ENCODE results near the gene KLHL29. TPM values are rescaled to one million over a fixed set of nuclear protein-coding genes. Genes with fewer than 3 reads are reported as not detected.

Gene KLHL29
- total RNA-seq, 2 experiments from 2014 or later = 0.10 to 0.33 TPM

DNA sequence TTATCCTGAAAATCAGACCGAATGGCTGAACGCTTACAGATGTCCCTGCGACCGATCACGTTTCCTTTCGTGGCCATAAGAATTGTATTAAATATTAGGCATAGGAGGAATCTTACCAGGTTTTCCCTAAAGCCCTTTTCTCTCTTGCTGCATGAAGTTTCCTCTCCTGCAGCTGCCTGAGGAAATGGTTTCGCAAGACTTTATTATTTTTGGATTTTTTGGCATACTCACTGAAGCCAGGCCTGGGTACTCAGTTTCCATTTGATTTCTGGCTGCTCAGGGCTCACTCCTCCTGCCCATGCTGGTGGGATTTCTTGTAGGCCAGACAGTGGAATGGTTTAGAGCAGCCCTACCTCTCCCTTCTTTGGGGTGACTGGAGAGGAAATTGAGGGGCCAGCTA lies 114.0 kb downstream of the KLHL29 start:
- CTCF ChIA-PET = interaction anchor here (0.7 kb wide), 1 partner anchor 33 kb away, joined by 3 read pairs; no protein-coding TSS in a partner anchor
- DNase-seq = no peak
- no peaks in the 10 kb centered on the region for H3K36me3 Mint-ChIP-seq (ENCODE audit: low read depth)
- H3K27me3 Mint-ChIP-seq = peaks cover 20% of the 10 kb centered on the region
- H3K9me3 Mint-ChIP-seq = no peaks in the 10 kb centered on the region
- no peak overlapping the region for H3K27ac Mint-ChIP-seq
- H3K4me1 Mint-ChIP-seq = peaks cover 29% of the 10 kb centered on the region
- POLR2A ChIA-PET = interaction anchor here (1.2 to 1.7 kb wide), 2 partner anchors 9 to 15 kb away, joined by 3 to 8 read pairs; no protein-coding TSS in a partner anchor
- H3K4me3 Mint-ChIP-seq = no peak overlapping the region

DNA sequence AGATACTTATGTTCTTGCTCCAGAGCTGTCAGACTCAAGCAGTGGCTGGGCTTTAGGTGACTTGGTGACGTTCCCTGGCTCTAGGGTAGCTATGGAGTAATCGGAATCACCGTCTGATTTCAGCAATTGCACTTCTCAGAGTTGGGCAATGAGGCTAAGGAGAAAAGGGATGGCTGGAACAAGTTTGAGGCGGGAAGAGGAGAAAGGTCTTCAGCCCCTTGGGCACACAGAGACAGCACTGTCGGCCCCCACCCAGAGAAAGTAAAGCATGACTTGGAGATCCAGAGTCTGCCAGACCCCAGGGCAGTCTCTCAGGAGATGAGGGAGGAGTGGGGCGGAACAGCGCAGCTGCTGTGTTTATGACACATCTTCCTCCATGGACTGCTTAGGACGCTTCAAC lies 114.5 kb downstream of the KLHL29 start:
- H3K9me3 Mint-ChIP-seq = no peaks in the 10 kb centered on the region
- no peaks in the 10 kb centered on the region for H3K36me3 Mint-ChIP-seq (ENCODE audit: low read depth)
- no peak for DNase-seq
- ChIA-PET POLR2A (interaction anchor here (1.2 to 1.7 kb wide), 2 partner anchors 10 to 16 kb away, joined by 3 to 8 read pairs; no protein-coding TSS in a partner anchor), CTCF (no interaction called here)
- peaks cover 20% of the 10 kb centered on the region for H3K27me3 Mint-ChIP-seq
- no peak overlapping the region for H3K27ac Mint-ChIP-seq
- no peak overlapping the region for H3K4me3 Mint-ChIP-seq
- H3K4me1 Mint-ChIP-seq = peaks cover 29% of the 10 kb centered on the region

- no peak for DNase-seq
- POLR2A ChIA-PET = no interaction called here
- H3K4me1 Mint-ChIP-seq = peaks cover 27% of the 10 kb centered on the region
- CTCF ChIA-PET = no interaction called here
- no peak overlapping the region for H3K4me3 Mint-ChIP-seq
- peaks cover 20% of the 10 kb centered on the region for H3K27me3 Mint-ChIP-seq
- H3K36me3 Mint-ChIP-seq (ENCODE audit: low read depth) = no peaks in the 10 kb centered on the region
- no peak overlapping the region for H3K27ac Mint-ChIP-seq
- no peaks in the 10 kb centered on the region for H3K9me3 Mint-ChIP-seq
Measured at GRCh38 chr2:23500836-23501235, 115.9 kb downstream of the KLHL29 start.

DNA sequence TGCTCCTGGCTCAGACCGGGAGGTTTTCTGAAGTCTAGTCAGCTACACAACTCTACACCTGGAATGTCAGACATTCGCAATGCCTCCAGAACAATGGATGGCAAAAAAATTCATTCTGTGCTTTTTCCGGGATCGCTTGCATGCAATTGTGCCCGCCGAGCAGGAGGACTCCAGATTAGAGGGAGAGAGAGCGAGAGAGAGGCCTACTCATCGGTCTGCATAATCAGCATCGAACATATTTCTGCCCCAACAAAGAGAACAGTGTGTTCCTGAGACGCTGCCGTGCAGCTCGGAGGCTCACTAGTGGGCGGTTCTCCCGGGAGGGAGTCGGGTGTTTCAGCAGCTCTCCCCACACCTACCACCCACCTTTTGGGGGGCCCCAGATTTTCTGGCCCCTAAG lies 117.1 kb downstream of the KLHL29 start:
- H3K27me3 Mint-ChIP-seq = peaks cover 20% of the 10 kb centered on the region
- H3K9me3 Mint-ChIP-seq = no peaks in the 10 kb centered on the region
- CTCF ChIA-PET = no interaction called here
- no peak overlapping the region for H3K27ac Mint-ChIP-seq
- DNase-seq = no peak
- POLR2A ChIA-PET = interaction anchor here (0.7 kb wide), 1 partner anchor 419 kb away, joined by 3 read pairs; no protein-coding TSS in a partner anchor
- H3K4me3 Mint-ChIP-seq = no peak overlapping the region
- no peaks in the 10 kb centered on the region for H3K36me3 Mint-ChIP-seq (ENCODE audit: low read depth)
- H3K4me1 Mint-ChIP-seq = peaks cover 23% of the 10 kb centered on the region

DNA sequence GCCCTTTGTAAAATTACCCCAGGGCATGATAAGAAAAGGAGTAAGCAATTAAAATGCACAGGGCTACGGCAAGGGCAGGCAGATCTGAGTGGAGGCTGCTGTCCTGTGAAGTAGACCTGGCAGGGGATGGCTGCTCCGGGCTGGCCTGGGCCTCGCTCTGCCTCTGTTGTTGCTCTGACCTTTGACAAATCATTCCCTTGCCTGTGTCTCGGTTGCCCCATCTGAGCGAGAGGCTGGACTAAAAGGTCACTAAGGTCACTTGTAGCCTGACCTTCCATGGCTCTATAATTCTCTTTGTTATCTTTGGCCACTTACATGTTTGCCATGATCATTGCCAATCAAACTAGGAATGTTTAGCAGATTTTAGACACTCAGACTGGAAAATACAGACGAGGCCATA lies 118.1 kb downstream of the KLHL29 start:
- no peak overlapping the region for H3K4me3 Mint-ChIP-seq
- peaks cover 13% of the 10 kb centered on the region for H3K4me1 Mint-ChIP-seq
- H3K27me3 Mint-ChIP-seq = peaks cover 15% of the 10 kb centered on the region
- H3K9me3 Mint-ChIP-seq = no peaks in the 10 kb centered on the region
- CTCF ChIA-PET = no interaction called here
- no peak overlapping the region for H3K27ac Mint-ChIP-seq
- DNase-seq = no peak
- POLR2A ChIA-PET = no interaction called here
- H3K36me3 Mint-ChIP-seq (ENCODE audit: low read depth) = no peaks in the 10 kb centered on the region

GRCh38 chr2:23503682-23504081 lies 118.7 kb downstream of the KLHL29 start:
- POLR2A ChIA-PET = interaction anchor here (1.0 kb wide), 1 partner anchor 11 kb away, joined by 3 read pairs; no protein-coding TSS in a partner anchor
- H3K36me3 Mint-ChIP-seq (ENCODE audit: low read depth) = no peaks in the 10 kb centered on the region
- peaks cover 15% of the 10 kb centered on the region for H3K27me3 Mint-ChIP-seq
- H3K27ac Mint-ChIP-seq = no peak overlapping the region
- peaks cover 13% of the 10 kb centered on the region for H3K4me1 Mint-ChIP-seq
- H3K9me3 Mint-ChIP-seq = no peaks in the 10 kb centered on the region
- H3K4me3 Mint-ChIP-seq = no peak overlapping the region
- no peak for DNase-seq
- CTCF ChIA-PET = interaction anchor here (0.9 kb wide), 1 partner anchor 14 kb away, joined by 3 read pairs; no protein-coding TSS in a partner anchor

GRCh38 chr2:23504591-23504990 lies 119.6 kb downstream of the KLHL29 start:
- H3K9me3 Mint-ChIP-seq = no peaks in the 10 kb centered on the region
- H3K27me3 Mint-ChIP-seq = peaks cover 16% of the 10 kb centered on the region
- no peak for DNase-seq
- CTCF ChIA-PET = interaction anchor here (0.9 to 1.0 kb wide), 2 partner anchors 11 to 15 kb away, joined by 3 read pairs; no protein-coding TSS in a partner anchor
- POLR2A ChIA-PET = interaction anchor here (1.0 kb wide), 1 partner anchor 12 kb away, joined by 3 read pairs; no protein-coding TSS in a partner anchor
- no peak overlapping the region for H3K4me3 Mint-ChIP-seq
- no peaks in the 10 kb centered on the region for H3K36me3 Mint-ChIP-seq (ENCODE audit: low read depth)
- peaks cover 9% of the 10 kb centered on the region for H3K4me1 Mint-ChIP-seq
- no peak overlapping the region for H3K27ac Mint-ChIP-seq

DNA sequence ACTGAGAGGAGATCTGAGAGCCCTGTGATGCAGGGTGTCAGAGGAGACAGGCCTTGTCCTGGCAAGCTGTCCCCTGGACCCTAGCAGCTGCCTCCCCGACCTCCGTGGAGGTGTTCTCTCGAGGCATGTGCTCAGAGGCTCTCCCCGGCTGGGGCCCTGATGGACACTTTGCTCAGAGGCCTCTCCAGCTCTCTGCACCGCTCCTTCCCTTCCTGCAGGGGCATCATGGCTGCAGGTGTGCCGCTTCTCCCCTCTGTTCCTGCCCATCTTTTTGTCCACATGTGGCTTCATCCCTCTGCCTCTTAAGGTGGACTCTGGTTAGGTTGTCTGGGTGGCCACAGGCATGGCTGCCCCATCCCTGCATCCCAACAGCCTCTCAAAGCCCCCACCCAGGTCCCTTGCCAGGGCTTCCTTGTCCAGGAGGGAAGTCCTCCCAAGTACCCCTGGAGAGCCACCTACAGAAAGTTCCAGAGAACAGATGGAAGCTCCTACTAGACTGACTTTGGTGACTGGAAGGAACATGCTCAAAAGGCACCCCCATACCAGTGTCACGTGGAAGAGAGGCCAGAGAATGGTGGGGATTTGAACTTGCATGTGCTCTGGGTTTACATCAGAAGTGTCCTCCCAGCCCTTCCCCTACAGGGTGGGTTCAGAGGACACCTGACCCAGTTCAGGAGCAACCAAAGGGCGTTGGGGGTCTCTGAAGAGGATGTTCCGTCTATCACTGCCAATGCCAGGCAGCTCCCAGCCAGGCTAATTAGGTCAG lies 120.4 kb downstream of the KLHL29 start:
- H3K36me3 Mint-ChIP-seq (ENCODE audit: low read depth) = no peaks in the 10 kb centered on the region
- POLR2A ChIA-PET = no interaction called here
- DNase-seq = no peak
- no peak overlapping the region for H3K4me3 Mint-ChIP-seq
- no peak overlapping the region for H3K27ac Mint-ChIP-seq
- peaks cover 12% of the 10 kb centered on the region for H3K27me3 Mint-ChIP-seq
- CTCF ChIA-PET = no interaction called here
- peaks cover 9% of the 10 kb centered on the region for H3K4me1 Mint-ChIP-seq
- H3K9me3 Mint-ChIP-seq = no peaks in the 10 kb centered on the region

DNA sequence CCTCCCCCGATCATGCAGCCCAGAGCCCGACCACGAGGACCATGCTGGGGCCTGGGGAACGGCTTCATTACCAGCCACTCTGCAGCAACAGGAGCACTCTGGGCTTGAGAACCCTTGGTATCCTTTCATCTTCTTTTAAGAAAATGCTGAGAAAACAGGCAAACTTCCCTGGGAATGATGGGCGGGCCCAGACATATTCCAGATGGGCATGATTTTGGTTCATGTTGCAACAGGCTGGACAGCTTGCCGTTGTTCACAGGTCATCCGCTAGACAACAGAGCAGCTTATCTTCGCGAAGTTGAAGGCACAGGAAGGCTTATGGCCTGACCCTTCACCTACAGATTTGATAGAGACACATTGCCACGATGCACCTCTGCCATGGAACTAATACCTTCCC lies 121.0 kb downstream of the KLHL29 start:
- H3K9me3 Mint-ChIP-seq = no peaks in the 10 kb centered on the region
- CTCF ChIA-PET = no interaction called here
- peaks cover 9% of the 10 kb centered on the region for H3K4me1 Mint-ChIP-seq
- H3K27ac Mint-ChIP-seq = no peak overlapping the region
- H3K27me3 Mint-ChIP-seq = peaks cover 12% of the 10 kb centered on the region
- no peak for DNase-seq
- POLR2A ChIA-PET = no interaction called here
- H3K36me3 Mint-ChIP-seq (ENCODE audit: low read depth) = no peaks in the 10 kb centered on the region
- no peak overlapping the region for H3K4me3 Mint-ChIP-seq

DNA sequence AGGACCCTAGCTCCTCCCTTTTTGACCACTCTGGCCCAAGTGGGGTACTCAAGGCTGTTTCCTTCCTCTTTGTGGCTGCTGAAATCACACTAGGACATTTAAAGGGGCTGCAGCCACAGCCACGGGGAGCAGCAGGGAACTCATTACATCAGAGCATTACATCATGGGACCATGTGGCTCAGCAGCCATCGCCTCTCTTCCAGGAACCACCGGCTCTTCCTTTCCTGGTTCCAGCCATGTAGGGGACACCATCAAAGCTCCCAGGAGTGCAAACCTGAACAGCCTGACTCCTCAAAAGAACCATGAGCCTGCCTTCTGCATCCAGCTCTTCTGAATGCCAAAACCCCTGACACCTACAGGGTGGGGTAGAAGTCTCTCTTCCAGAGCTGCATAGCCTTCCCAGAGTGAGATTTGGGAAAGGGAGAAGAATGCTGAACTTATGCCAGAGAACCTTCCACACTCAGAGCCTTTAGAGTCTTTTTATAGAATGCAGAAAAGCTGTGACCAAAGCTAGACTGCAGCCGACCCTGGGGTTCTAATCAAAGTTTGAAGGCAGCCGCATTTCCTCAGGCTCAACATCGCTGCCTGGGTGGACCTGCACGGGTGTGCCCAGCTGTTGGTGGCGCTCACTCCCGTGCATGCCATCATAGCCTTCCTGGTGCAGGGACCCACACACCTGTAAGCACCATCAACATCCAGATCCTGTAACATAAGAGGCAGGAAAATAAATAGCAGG lies 121.7 kb downstream of the KLHL29 start:
- H3K4me1 Mint-ChIP-seq = peaks cover 9% of the 10 kb centered on the region
- H3K27ac Mint-ChIP-seq = no peak overlapping the region
- ChIA-PET CTCF (interaction anchor here (0.6 kb wide), 1 partner anchor 225 kb away, joined by 3 read pairs; no protein-coding TSS in a partner anchor), POLR2A (no interaction called here)
- DNase-seq = no peak
- H3K36me3 Mint-ChIP-seq (ENCODE audit: low read depth) = no peaks in the 10 kb centered on the region
- H3K27me3 Mint-ChIP-seq = peaks cover 17% of the 10 kb centered on the region
- no peaks in the 10 kb centered on the region for H3K9me3 Mint-ChIP-seq
- H3K4me3 Mint-ChIP-seq = no peak overlapping the region

DNA sequence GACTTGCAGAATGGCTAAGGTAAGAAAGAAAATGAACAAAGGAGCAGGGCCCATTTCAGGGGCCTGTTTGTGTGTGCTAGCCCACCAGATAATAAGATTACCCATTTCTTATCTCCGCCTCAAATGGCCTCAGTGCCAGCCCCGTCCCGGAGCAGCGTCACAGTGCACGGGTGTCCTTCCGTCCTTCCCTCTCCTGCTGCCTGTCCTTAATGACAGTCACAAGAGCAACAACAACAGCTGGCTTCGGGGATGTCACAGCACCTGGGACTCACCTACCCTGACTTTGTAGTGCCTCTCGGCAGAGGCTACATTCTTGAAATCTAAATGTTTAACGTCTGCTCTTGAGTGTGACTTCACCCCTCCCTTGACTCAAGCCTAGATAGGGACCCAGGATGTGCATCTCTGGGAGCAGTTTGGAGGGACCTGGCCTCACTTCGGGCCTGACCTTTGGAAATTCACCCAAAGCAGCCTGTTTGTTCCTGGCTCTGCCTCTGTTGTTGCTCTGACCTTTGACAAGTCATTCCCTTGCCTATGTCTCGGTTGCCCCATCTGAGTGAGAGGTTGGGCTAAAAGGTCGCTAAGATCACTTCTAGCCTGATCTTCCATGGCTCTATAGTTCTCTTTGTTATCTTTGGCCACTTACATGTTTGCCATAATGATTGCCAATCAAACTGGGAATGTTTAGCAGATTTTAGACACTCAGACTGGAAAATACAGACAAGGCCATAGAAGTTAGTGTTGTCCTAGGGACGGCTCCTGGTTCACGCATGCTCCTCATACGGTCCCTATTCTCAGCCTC lies 122.5 kb downstream of the KLHL29 start:
- Mint-ChIP-seq H3K27me3 (peaks cover 16% of the 10 kb centered on the region), H3K4me1 (peaks cover 9% of the 10 kb centered on the region), H3K36me3 (ENCODE audit: low read depth) (no peaks in the 10 kb centered on the region), H3K4me3 (no peak overlapping the region), H3K9me3 (no peaks in the 10 kb centered on the region), H3K27ac (no peak overlapping the region)
- ChIA-PET POLR2A (no interaction called here), CTCF (interaction anchor here (0.6 kb wide), 1 partner anchor 224 kb away, joined by 3 read pairs; no protein-coding TSS in a partner anchor)
- no peak for DNase-seq

- DNase-seq = no peak
- ChIA-PET POLR2A (no interaction called here), CTCF (no interaction called here)
- H3K4me3 Mint-ChIP-seq = no peak overlapping the region
- H3K27me3 Mint-ChIP-seq = peaks cover 14% of the 10 kb centered on the region
- no peaks in the 10 kb centered on the region for H3K9me3 Mint-ChIP-seq
- H3K4me1 Mint-ChIP-seq = peaks cover 9% of the 10 kb centered on the region
- no peak overlapping the region for H3K27ac Mint-ChIP-seq
- H3K36me3 Mint-ChIP-seq (ENCODE audit: low read depth) = no peaks in the 10 kb centered on the region
Measured at GRCh38 chr2:23508066-23508390, 123.0 kb downstream of the KLHL29 start.

DNA sequence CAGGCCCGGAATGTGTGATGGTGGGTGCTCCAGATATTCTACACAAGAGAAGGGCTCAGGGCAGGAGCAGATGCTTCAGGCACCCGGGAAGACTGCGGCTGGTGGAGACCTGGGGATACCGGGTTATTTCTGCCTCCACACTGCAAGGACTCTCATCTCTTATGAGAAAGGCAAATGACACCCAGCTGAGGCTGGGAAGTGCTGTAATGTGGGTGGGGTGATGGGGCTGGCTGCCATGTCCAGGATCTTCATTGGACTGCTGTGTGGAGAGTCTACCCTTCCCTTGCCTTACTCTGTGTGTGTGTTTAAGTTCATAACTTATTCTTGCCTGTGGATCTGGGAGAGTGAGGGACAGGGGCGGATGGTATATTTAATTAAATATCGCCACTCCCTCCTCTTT lies 124.1 kb downstream of the KLHL29 start:
- Mint-ChIP-seq H3K4me1 (peaks cover 9% of the 10 kb centered on the region), H3K27me3 (peaks cover 21% of the 10 kb centered on the region), H3K27ac (no peak overlapping the region), H3K36me3 (ENCODE audit: low read depth) (no peaks in the 10 kb centered on the region), H3K4me3 (no peak overlapping the region), H3K9me3 (no peaks in the 10 kb centered on the region)
- CTCF ChIA-PET = no interaction called here
- POLR2A ChIA-PET = no interaction called here
- DNase-seq = no peak
